Natural killer cell (primary cell): Measurements from ENCODE around the gene PRSS21. TPM values are rescaled to one million over a fixed set of nuclear protein-coding genes. Genes with fewer than 3 reads are reported as not detected.

Experiments
- ATAC-seq, 3 donors: fragments of 150-1000 bp in 2 of 3; fragments of 200-7000 bp in 1 of 3; cut with Tn5 transposase; 1 replicate in 1 of 3; 2 replicates in 2 of 3; pipeline ENCODE4 v1.10.0; 2021; ENCODE audit warnings: mild to moderate bottlenecking in 2 of 3, moderate library complexity in 2 of 3
- DNase-seq, 2 donors: peaks; one replicate each; pipeline versions ENCODE4 v3.0.0 to v3.0.0-alpha.2; 2013 to 2021; ENCODE audit warnings: mixed read lengths in 1 of 2
- H3K27ac ChIP-seq: one replicate; pipeline ENCODE4 v1.5.1; 2013; ENCODE audit warnings: mild to moderate bottlenecking, low read length
- H3K27me3 ChIP-seq: one replicate; pipeline ENCODE4 v1.6.1; 2013; ENCODE audit warnings: low read length; ENCODE audit not compliant: control insufficient read depth, insufficient read depth
- H3K36me3 ChIP-seq: one replicate; pipeline ENCODE4 v1.6.1; 2013; ENCODE audit warnings: low read length; ENCODE audit not compliant: control insufficient read depth, insufficient read depth
- H3K4me1 ChIP-seq: one replicate; pipeline ENCODE4 v1.6.1; 2013; ENCODE audit warnings: low read length; ENCODE audit not compliant: control insufficient read depth, insufficient read depth
- H3K4me3 ChIP-seq: one replicate; pipeline ENCODE4 v1.5.1; 2013; ENCODE audit warnings: low read length
- H3K9me3 ChIP-seq: one replicate; pipeline ENCODE4 v1.6.1; 2013; ENCODE audit warnings: low read length; ENCODE audit not compliant: control insufficient read depth, insufficient read depth
- H3K27ac Mint-ChIP-seq, 2 donors: one replicate each; pipeline ENCODE4 v1.8.0; 2022; ENCODE audit warnings: mild to moderate bottlenecking in 2 of 2, mixed read lengths in 2 of 2, moderate library complexity in 1 of 2
- H3K27me3 Mint-ChIP-seq, 2 donors: one replicate each; pipeline ENCODE4 v1.8.0; 2022; ENCODE audit warnings: low read depth in 2 of 2, mixed read lengths in 2 of 2
- H3K36me3 Mint-ChIP-seq: one replicate; pipeline ENCODE4 v1.8.0; 2022; ENCODE audit warnings: mixed read lengths
- H3K4me1 Mint-ChIP-seq, 2 donors: one replicate each; pipeline ENCODE4 v1.8.0; 2022; ENCODE audit warnings: mixed read lengths in 2 of 2
- H3K4me3 Mint-ChIP-seq: one replicate; pipeline ENCODE4 v1.8.0; 2022; ENCODE audit warnings: mild to moderate bottlenecking, moderate library complexity, mixed read lengths
- H3K9me3 Mint-ChIP-seq, 2 donors: one replicate each; pipeline ENCODE4 v1.8.0; 2022; ENCODE audit warnings: mixed read lengths in 2 of 2
- CTCF ChIP-seq: fragments of 200-600 bp; IDR thresholded peaks from one replicate; pipeline ENCODE4 v1.8.0; 2022; ENCODE audit warnings: antibody characterized with exemption
- WGBS: methylation state at CpG from one replicate; pipeline ENCODE4 v1.1.7; 2013; ENCODE audit warnings: missing lambda C conversion rate; ENCODE audit not compliant: insufficient coverage; 5-methylcytosine and 5-hydroxymethylcytosine counted together
- intact Hi-C: fragments of 100-400 bp; cut with micrococcal nuclease; formaldehyde crosslinking; loops from one replicate; pipeline ENCODE4 v1.14.2; 2022
- total RNA-seq, 4 donors: library from RNA; stranded (reverse); fragments of 120-200 nt in 1 of 4; gene quantifications; one replicate each; pipeline versions ENCODE4 v1.2.3 to v1.2.4, GENCODE V29; 2013 to 2022

The PRSS21 gene
- total RNA-seq, 3 donors from 2014 or later (not counting 1 experiment from before 2014, with no cell fraction given) = 0.64 to 6.6 TPM; not detected in 1

DNA sequence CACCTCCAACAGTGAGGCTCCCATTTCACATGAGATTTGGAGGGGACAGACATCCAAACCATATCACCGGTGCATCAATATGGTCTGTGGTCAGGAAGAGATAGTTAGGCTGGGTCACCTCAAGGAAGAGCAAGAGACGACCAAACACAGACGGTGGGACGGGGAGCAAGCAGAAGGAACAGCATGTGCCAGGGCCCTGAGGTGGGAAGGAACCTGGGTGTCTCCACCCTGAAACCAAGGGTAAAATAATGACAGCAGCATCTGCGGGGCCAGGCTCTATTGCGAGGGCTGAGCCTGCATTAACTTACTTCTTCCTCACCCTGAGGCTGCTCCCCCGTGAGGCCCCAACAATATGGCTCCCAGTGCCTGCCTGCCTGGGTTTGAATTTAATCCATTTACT lies 8.9 kb upstream of the PRSS21 start:
- no peaks in the 10 kb centered on the region for H3K4me1 Mint-ChIP-seq
- peaks cover 0 to 3% of the 10 kb centered on the region in 2 donors for H3K9me3 Mint-ChIP-seq
- Histone ChIP-seq H3K27me3 (no peaks in the 10 kb centered on the region), H3K27ac (no peak overlapping the region), H3K9me3 (peaks cover 6% of the 10 kb centered on the region), H3K4me1 (peaks cover 9% of the 10 kb centered on the region), H3K36me3 (no peaks in the 10 kb centered on the region), H3K4me3 (no peak overlapping the region)
- H3K4me3 Mint-ChIP-seq = no peak overlapping the region
- no peak for DNase-seq
- intact Hi-C loops = no loop called here
- TF ChIP-seq CTCF = no peak
- no peaks in the 10 kb centered on the region for H3K36me3 Mint-ChIP-seq
- WGBS = 91% methylated on average over 6 of the region's 7 CpGs
- ATAC-seq = no peak
- peaks cover 0 to 16% of the 10 kb centered on the region in 2 donors for H3K27me3 Mint-ChIP-seq
- H3K27ac Mint-ChIP-seq = no peak overlapping the region

GRCh38 chr16:2809149-2809760 lies 7.8 kb upstream of the PRSS21 start:
- ATAC-seq (no peak), DNase-seq (no peak)
- no peak for TF ChIP-seq CTCF
- WGBS = 100% methylated on average over 1 of the region's 3 CpGs
- Histone ChIP-seq H3K4me1 (peaks cover 9% of the 10 kb centered on the region), H3K4me3 (no peak overlapping the region), H3K36me3 (no peaks in the 10 kb centered on the region), H3K27me3 (no peaks in the 10 kb centered on the region), H3K9me3 (peaks cover 2% of the 10 kb centered on the region), H3K27ac (no peak overlapping the region)
- Mint-ChIP-seq H3K36me3 (no peaks in the 10 kb centered on the region), H3K27me3 (peaks cover 0 to 15% of the 10 kb centered on the region in 2 donors), H3K9me3 (no peaks in the 10 kb centered on the region), H3K27ac (no peak overlapping the region), H3K4me3 (no peak overlapping the region), H3K4me1 (no peaks in the 10 kb centered on the region)
- intact Hi-C loops = no loop called here

DNA sequence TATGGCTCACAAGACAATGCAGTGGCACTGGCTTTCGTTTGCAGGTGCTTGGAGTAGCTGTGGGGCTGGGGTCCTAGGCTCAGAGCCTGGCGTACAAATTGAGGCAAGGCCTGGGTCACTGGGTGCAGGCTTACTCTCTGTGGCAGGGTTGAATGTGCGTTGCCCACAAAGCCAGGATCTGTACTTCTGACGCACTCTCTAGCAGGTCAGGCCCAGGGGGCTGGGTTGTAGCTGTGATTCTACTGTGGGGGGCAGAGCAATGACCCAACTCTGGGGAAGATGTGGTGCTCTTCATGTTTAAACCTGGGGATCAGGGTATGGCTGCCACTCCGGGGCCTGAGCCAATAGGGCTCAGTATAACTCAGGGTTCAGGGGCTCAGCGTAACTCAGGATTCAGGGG lies 6.4 kb upstream of the PRSS21 start:
- Histone ChIP-seq H3K27ac (no peak overlapping the region), H3K9me3 (no peaks in the 10 kb centered on the region), H3K36me3 (no peaks in the 10 kb centered on the region), H3K27me3 (no peaks in the 10 kb centered on the region), H3K4me1 (peaks cover 9% of the 10 kb centered on the region), H3K4me3 (no peak overlapping the region)
- no peak overlapping the region for H3K27ac Mint-ChIP-seq
- H3K27me3 Mint-ChIP-seq = peaks cover 0 to 10% of the 10 kb centered on the region in 2 donors
- intact Hi-C loops = no loop called here
- WGBS = 74% methylated on average over 6 of the region's 6 CpGs
- H3K36me3 Mint-ChIP-seq = no peaks in the 10 kb centered on the region
- TF ChIP-seq CTCF = no peak
- H3K4me1 Mint-ChIP-seq = no peaks in the 10 kb centered on the region
- H3K4me3 Mint-ChIP-seq = no peak overlapping the region
- ATAC-seq (no peak), DNase-seq (no peak)
- H3K9me3 Mint-ChIP-seq = no peaks in the 10 kb centered on the region
